Measurements from ENCODE around the gene PPP1R12A.

The PPP1R12A gene

GRCh38 chr12:79737875-79738718, 196.8 kb downstream of the PPP1R12A start:
- H3K4me3 ChIP-seq (ENCODE audit: low read depth, low read length): no peak overlapping the region
- no peaks in the 10 kb centered on the region for H3K9me3 ChIP-seq (ENCODE audit: control insufficient read depth, low read length)
- H3K36me3 ChIP-seq (ENCODE audit: control insufficient read depth, insufficient read depth, low read length): no peaks in the 10 kb centered on the region
- no peaks in the 10 kb centered on the region for H3K4me1 ChIP-seq
- no peak overlapping the region for H3K9ac ChIP-seq
- H3K4me2 ChIP-seq (ENCODE audit: low read length): no peak overlapping the region
- peak overlapping the region; percentile 63 for H2AFZ ChIP-seq
- no peaks in the 10 kb centered on the region for H3K27me3 ChIP-seq (ENCODE audit: control insufficient read depth, insufficient read depth, low read length)
- TF ChIP-seq, protein P1, sequence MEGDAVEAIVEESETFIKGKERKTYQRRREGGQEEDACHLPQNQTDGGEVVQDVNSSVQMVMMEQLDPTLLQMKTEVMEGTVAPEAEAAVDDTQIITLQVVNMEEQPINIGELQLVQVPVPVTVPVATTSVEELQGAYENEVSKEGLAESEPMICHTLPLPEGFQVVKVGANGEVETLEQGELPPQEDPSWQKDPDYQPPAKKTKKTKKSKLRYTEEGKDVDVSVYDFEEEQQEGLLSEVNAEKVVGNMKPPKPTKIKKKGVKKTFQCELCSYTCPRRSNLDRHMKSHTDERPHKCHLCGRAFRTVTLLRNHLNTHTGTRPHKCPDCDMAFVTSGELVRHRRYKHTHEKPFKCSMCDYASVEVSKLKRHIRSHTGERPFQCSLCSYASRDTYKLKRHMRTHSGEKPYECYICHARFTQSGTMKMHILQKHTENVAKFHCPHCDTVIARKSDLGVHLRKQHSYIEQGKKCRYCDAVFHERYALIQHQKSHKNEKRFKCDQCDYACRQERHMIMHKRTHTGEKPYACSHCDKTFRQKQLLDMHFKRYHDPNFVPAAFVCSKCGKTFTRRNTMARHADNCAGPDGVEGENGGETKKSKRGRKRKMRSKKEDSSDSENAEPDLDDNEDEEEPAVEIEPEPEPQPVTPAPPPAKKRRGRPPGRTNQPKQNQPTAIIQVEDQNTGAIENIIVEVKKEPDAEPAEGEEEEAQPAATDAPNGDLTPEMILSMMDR (IDR thresholded peaks at IDR 0.05): peak; percentile 79
- no peak overlapping the region for H3K27ac ChIP-seq
- H3K79me2 ChIP-seq: no peaks in the 10 kb centered on the region

GRCh38 chr12:79732638-79733037, 202.3 kb downstream of the PPP1R12A start:
- Histone ChIP-seq H3K36me3 (ENCODE audit: control insufficient read depth, insufficient read depth, low read length) (no peaks in the 10 kb centered on the region), H3K9ac (no peak overlapping the region), H3K27me3 (ENCODE audit: control insufficient read depth, insufficient read depth, low read length) (no peaks in the 10 kb centered on the region), H2AFZ (no peak overlapping the region), H3K9me3 (ENCODE audit: control insufficient read depth, low read length) (no peaks in the 10 kb centered on the region), H3K4me2 (ENCODE audit: low read length) (no peak overlapping the region), H3K4me1 (no peaks in the 10 kb centered on the region), H3K4me3 (ENCODE audit: low read depth, low read length) (no peak overlapping the region), H3K27ac (no peak overlapping the region), H3K79me2 (no peaks in the 10 kb centered on the region)
- TF ChIP-seq, protein P1 (IDR thresholded peaks at IDR 0.05): no peak

DNA sequence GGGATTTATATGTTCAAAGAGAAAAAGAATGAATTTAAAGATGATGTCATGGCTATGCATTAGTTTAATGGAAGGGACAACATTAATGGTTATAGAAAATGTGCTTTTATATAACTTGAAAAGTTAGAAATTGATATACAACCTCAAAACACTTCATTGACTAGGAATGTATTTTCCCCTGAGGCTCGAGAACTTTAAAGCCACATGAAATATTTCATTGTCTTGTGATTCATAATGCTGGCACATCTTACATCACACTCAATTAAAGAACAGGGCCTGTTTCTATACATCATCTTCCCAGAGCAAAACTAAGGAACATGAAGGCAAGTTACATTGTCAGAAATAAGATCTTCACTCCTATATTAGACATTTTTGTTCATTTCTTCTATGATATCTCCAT, 208.9 kb downstream of the PPP1R12A start:
- Histone ChIP-seq H3K9me3 (ENCODE audit: control insufficient read depth, low read length) (no peaks in the 10 kb centered on the region), H3K36me3 (ENCODE audit: control insufficient read depth, insufficient read depth, low read length) (no peaks in the 10 kb centered on the region), H3K27me3 (ENCODE audit: control insufficient read depth, insufficient read depth, low read length) (no peaks in the 10 kb centered on the region), H3K4me2 (ENCODE audit: low read length) (no peak overlapping the region), H3K79me2 (no peaks in the 10 kb centered on the region), H3K4me1 (no peaks in the 10 kb centered on the region), H3K9ac (no peak overlapping the region), H3K4me3 (ENCODE audit: low read depth, low read length) (no peak overlapping the region), H3K27ac (no peak overlapping the region), H2AFZ (no peak overlapping the region)
- TF ChIP-seq, protein P1 (IDR thresholded peaks at IDR 0.05): no peak
